Astrocyte of the spinal cord (primary cell): ENCODE measurements around the gene CIITA.
A peak's percentile ranks its signal among the peaks of the same experiment; 100 is the strongest.

Source experiments
- DNase-seq: peaks from one replicate; pipeline ENCODE4 v3.0.0; 2011; ENCODE audit warnings: low read depth, low spot score
- H3K4me3 ChIP-seq: 2 replicates; pipeline ENCODE4 v1.5.1; 2011; ENCODE audit warnings: low read depth, mild to moderate bottlenecking, low read length, moderate library complexity
- in situ Hi-C: cut with HindIII; loops from 2 replicates; pipeline ENCODE4 v1.10.0; 2017; ENCODE audit warnings: low sequenced_read_pairs
- TF ChIP-seq, protein P1 (sequence below): IDR thresholded peaks from 2 replicates; pipeline ENCODE4 v1.5.1; 2012; ENCODE audit warnings: low read depth, mild to moderate bottlenecking, low read length, inconsistent platforms

Gene CIITA

DNA sequence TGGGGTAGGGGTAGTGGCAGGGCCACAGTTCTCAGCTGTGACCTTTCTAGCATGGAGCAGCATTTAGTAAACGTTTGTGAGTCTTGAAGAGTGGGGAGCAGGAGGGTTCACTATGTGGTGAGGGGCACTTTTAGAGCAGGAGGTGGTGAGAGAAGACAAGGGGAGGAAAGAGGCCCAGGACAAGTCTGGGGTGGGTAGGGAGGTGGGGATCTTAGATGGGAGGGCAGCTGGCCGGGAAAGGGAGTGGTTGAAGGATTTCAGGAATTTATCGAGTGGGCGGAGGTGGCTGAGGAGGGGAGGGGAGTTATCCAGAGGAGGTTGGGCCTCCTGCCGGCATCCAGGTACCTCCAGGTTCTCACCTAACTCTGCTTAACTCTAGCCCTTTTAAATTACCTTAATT, 69.3 kb downstream of the CIITA start:
- in situ Hi-C loops: no loop called here
- DNase-seq: no peak
- H3K4me3 ChIP-seq: no peak overlapping the region
- TF ChIP-seq, protein P1, sequence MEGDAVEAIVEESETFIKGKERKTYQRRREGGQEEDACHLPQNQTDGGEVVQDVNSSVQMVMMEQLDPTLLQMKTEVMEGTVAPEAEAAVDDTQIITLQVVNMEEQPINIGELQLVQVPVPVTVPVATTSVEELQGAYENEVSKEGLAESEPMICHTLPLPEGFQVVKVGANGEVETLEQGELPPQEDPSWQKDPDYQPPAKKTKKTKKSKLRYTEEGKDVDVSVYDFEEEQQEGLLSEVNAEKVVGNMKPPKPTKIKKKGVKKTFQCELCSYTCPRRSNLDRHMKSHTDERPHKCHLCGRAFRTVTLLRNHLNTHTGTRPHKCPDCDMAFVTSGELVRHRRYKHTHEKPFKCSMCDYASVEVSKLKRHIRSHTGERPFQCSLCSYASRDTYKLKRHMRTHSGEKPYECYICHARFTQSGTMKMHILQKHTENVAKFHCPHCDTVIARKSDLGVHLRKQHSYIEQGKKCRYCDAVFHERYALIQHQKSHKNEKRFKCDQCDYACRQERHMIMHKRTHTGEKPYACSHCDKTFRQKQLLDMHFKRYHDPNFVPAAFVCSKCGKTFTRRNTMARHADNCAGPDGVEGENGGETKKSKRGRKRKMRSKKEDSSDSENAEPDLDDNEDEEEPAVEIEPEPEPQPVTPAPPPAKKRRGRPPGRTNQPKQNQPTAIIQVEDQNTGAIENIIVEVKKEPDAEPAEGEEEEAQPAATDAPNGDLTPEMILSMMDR: no peak

DNA sequence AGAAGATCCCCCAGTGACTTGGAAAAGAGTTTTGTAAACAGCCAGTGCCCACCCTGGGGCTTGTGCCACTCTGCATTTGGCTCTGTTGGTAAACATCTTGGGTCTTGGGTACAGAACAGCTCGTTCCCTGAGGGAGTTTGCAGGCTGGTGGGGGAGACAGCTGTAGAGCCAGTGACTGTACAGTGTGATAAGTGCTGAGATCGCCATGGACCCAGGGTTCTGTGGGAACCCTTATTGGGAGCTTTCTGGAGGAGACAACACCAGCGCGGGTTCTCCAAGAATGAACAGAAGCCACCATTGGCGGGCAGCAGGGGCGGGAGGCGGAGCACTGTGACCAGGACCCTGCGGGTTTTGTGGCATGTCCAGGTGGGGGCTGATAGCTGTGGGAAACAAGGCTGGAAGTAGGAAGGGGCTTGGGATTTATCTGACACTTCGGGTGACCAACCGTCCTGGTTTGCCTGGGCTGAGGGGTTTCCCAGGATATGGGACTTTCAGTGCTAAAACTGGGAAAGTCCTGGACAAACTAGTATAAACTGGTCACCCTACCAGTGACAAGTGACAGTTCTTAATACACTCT, 70.3 kb downstream of the CIITA start:
- no peak for DNase-seq
- H3K4me3 ChIP-seq: no peak overlapping the region
- TF ChIP-seq, protein P1: no peak
- in situ Hi-C loops: no loop called here

DNA sequence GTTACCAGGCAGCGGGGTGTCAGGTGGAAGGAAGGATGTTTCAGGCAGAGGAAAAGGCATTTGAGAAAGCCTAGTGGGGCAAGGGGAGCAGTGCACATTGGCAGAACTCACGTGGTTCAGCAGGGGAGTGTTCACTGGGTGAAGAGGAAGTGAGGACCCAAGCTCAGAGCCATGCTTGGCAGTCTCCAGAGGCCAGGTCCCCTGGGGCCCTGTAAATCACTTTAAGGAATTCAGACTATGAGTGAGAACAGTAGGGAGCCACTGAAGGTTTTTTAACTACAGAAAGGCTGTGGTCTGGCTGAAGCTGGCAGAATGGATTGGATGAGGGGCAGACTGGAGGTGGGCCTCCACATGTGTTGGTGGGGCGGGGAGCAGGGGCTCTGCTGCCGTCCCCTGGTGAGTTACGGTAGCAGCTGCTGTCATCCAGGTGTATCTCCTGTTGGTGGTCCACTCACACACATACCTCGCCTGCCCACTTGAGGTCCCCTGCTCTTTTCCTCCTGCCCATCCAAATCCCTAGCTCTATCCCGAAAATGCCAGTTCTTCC, 72.5 kb downstream of the CIITA start:
- no peak overlapping the region for H3K4me3 ChIP-seq
- peak; percentile 68 for DNase-seq
- TF ChIP-seq, protein P1: no peak
- in situ Hi-C loops: no loop called here

- in situ Hi-C loops: no loop called here
- no peak for DNase-seq
- TF ChIP-seq, protein P1: no peak
- H3K4me3 ChIP-seq: no peak overlapping the region
These were observed 73.4 kb downstream of the CIITA start for GRCh38 chr16:10950393-10950792.

GRCh38 chr16:10951026-10951425, 74.0 kb downstream of the CIITA start:
- peak; percentile 64 for DNase-seq
- TF ChIP-seq, protein P1: no peak
- in situ Hi-C loops: no loop called here
- no peak overlapping the region for H3K4me3 ChIP-seq

- in situ Hi-C loops: no loop called here
- no peak for DNase-seq
- TF ChIP-seq, protein P1: no peak
- no peak overlapping the region for H3K4me3 ChIP-seq
These were observed 77.9 kb downstream of the CIITA start for GRCh38 chr16:10954903-10955302.
